ENCODE measurements around the gene RELB.

Gene RELB

GRCh38 chr19:45021971-45022370 lies 20.7 kb downstream of the RELB start:
- DNase-seq (ENCODE audit: low spot score) = no peak

DNA sequence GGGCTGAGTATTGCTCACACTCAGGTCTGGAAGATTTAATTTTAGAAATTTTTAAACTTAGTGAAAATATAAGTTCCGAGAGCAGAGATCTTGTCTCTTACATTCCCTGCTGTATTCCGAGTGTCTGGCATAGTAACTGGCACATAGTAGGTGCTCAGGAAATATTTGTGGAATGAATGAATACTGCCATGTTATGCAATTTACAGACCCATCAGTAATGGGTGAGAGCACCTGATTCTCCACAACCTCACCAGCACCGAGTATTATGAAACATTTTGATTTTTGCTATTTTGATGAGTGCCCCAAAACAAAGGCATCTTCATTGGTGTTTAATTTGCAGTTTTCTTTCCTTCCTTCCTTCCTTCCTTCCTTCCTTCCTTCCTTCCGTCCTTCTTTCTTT lies 21.8 kb downstream of the RELB start:
- no peak for DNase-seq (ENCODE audit: low spot score)

- DNase-seq (ENCODE audit: low spot score) = no peak
Observed at GRCh38 chr19:45025264-45025663, 24.0 kb downstream of the RELB start.

DNA sequence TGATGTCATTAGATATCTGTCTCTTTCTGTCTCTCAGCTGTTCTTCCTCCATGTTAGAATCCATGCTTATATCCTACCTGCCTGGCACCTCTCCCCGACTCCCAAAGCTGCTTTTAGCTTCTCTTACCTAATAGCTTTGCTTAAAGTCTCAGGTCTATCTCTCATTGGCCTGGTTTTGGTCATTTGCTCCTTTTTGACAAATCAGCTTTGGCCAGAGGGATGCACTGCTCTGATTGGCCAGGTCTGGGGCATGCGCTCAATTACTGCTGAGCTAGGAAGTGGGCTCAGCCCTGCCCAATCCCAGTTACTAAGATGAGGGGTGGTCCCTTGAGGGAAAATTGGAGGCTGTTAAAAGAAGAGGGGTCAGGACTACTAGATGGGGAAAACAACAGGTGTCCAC lies 26.1 kb downstream of the RELB start:
- no peak for DNase-seq (ENCODE audit: low spot score)

DNA sequence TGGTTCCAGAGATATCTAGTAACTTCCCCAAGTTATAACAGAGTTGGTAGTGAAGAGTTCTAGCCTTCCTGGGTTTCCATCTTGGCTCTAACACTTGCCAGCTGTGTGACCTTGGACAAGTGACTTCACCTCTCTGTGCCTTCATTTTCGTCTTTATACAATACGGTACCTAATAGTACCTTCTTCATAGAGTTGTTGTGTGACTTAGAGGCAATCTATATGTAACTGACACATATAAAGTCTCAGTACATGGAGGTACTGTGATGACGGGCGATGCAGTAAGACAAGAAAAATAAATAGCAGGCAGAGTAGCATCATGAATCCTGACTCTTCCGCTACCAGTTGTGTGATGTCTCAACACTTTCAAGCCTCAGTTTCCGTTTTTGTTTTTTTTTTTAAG lies 29.6 kb downstream of the RELB start:
- DNase-seq (ENCODE audit: low spot score) = no peak

- no peak for DNase-seq (ENCODE audit: low spot score)
Observed at GRCh38 chr19:45032421-45032820, 31.2 kb downstream of the RELB start.

GRCh38 chr19:45035755-45036154 lies 34.5 kb downstream of the RELB start:
- DNase-seq (ENCODE audit: low spot score) = no peak

DNA sequence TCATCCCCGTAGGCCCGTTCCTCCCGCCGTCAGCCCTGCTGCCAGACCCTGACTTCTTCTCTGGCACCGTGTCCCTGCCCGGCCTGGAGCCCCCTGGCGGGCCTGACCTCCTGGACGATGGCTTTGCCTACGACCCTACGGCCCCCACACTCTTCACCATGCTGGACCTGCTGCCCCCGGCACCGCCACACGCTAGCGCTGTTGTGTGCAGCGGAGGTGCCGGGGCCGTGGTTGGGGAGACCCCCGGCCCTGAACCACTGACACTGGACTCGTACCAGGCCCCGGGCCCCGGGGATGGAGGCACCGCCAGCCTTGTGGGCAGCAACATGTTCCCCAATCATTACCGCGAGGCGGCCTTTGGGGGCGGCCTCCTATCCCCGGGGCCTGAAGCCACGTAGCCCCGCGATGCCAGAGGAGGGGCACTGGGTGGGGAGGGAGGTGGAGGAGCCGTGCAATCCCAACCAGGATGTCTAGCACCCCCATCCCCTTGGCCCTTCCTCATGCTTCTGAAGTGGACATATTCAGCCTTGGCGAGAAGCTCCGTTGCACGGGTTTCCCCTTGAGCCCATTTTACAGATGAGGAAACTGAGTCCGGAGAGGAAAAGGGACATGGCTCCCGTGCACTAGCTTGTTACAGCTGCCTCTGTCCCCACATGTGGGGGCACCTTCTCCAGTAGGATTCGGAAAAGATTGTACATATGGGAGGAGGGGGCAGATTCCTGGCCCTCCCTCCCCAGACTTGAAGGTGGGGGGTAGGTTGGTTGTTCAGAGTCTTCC lies 36.3 kb downstream of the RELB start:
- no peak for DNase-seq (ENCODE audit: low spot score)

- DNase-seq (ENCODE audit: low spot score) = peak; percentile 87
Observed at GRCh38 chr19:45038931-45039893, 37.9 kb downstream of the RELB start, which contains the start of gene CLASRP. Gene CLASRP, plus strand, starts transcription at chr19:45039045. Its CDS starts 1,168 bp downstream, at chr19:45040213.

DNA sequence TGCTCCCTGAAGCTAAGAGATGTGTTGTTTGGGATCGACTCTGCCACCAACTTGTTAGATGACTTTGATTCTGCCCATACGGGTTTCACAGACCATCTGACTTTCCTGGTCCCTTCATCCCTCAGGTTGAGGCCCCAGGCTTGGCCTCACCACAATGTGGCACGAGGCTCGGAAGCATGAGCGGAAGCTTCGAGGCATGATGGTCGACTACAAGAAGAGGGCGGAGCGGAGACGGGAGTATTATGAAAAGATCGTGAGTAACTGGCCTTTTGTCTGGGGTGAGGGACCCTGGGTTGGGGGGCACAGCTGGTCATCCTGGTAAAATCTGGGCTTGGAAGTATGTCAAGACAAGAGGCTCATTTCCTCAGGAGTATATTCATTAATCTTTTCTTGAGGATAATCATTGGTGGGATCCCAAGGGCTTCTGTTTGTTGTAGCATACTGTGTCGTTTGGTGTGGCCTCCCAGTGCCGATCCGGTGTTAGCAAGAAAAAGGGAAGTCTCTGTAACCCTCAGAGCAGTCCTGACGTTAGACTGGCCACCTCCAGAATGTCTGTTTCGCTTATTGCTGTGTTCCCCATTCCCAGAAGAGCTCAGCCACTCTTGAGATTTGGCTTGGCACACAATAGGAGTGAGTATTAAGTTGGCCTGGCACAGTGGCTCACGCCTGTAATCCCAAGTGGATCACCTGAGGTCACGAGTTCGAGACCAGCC lies 39.0 kb downstream of the RELB start:
- no peak for DNase-seq (ENCODE audit: low spot score)

DNA sequence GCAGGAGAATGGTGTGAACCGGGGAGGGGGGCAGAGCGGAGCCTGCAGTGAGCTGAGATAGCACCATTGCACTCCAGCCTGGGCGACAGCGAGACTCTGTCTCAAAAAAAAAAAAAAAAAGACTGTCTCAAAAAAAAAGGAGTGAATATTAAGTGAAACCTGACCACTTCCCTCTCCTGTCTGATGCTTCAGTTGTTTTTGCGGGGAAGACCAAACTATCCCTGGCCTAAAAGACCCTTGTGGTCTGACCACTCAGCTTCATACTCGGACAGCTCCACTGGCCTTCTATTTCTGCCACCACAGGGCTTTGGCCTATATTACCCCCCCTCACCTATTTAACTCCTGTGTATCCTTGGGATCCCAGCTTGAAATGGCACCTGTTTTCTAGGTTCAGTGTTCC lies 39.9 kb downstream of the RELB start:
- no peak for DNase-seq (ENCODE audit: low spot score)

DNA sequence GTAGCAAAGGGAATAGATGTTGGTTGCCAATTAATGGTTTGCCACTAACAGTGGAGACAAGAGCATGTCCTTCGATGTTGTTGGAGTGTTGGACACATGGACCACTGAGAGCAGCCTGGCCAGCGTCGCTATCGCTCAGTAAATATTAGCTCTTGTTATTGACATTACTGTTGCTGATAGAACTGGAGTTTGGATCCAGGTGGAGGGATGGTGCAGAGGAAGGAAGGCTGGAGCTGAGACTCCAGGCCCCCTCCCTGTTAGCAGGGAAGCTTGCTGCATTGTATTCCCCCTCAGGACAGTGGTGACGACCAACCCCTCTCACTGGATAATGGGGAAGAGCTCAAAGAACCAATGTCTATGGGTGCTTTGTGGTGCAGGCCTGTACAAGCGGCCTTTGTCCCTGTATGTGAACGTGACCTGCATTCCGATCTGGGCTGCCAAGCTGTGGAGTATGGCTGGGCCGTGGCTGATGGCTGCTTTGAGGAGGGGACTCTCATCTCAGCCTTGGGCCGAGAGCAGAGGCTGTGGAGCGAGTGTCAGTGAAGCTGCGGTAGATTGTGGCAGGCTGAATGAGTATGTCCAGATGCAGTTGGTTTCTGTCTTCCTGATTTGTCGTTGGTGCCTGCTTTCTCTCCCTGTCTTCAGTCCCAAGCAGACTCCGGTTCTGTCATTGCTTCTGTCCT lies 44.5 kb downstream of the RELB start:
- DNase-seq (ENCODE audit: low spot score) = no peak

GRCh38 chr19:45046355-45046754 lies 45.1 kb downstream of the RELB start:
- DNase-seq (ENCODE audit: low spot score) = no peak

DNA sequence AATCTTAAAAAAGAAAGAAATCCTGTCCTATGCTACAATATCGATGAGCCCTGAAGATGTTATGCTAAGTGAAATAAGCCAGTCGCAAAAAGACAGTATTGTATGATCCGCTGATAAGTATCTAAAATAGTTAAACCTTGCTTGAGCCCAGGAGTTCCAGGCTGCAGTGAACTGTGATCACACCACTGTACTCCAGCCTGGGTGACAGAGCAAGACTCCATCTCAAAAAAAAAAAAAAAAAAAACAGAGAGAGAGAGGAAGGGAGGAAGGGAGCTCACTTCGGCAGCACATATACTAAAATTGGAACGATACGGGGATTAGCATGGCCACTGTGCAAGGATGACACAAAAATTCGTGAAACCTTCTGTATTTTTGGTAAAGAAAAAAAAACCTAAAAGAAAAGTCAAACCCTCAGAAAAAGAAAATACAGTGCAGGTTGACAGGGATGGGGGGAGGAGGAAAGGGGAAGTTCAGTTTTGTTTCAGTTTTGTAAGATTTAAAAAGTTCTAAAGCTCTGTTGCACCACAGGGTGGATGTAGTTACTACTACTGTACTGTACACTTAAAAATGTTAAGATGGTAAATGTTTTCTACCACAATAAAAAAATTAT lies 46.0 kb downstream of the RELB start:
- no peak for DNase-seq (ENCODE audit: low spot score)

GRCh38 chr19:45049073-45049736 lies 47.9 kb downstream of the RELB start:
- peak; percentile 36 for DNase-seq (ENCODE audit: low spot score)

- DNase-seq (ENCODE audit: low spot score) = peak; percentile 19
Observed at GRCh38 chr19:45050036-45050435, 48.8 kb downstream of the RELB start.

DNA sequence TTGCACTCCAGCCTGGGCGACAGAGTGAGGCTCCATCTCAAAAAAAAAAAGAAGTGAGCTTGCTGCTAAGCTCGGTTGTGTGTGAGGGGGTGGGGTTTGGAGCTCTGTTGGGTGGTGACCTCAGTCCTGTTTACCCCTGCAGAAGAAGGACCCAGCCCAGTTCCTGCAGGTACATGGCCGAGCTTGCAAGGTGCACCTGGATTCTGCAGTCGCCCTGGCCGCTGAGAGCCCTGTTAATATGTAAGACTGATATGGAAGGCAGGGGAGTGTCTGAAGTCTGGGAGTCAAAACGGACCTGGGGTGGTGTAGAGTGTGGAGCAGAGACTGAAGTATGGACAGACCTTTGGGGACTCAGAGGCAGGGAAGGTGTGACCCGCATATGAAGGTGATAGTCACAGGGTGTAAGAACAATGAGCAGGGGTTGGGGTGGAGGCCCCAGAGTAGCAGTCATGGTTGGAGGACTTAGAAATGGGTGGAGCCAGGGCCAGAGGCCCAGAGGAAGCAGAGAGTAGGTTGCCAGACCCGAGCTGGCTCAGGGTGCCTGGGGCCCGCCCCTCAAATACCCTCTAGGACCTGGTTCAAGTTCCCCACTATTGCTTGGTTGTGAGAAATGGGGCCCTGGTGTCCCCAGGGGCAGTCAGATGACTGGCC lies 50.8 kb downstream of the RELB start:
- DNase-seq (ENCODE audit: low spot score) = no peak

DNA sequence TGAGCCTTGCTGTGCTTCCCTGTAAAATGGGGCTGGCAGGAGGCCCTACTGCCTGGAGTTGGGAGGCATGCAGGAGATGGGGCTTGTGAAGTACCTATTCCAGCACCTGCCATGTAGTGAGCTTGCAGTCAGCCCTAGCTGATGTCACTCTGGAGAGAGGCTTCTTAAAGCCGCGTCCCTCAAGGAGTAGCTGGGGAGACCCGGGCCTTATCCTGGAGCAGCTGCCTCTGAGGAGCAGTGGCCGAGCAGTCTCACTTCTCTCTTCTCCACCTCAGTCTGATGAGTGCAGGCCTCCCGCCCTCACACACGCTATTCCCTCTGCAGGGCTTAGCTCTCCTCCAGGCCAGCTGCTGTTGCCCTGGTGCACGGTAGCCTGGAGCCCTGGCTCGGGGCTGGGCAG lies 55.6 kb downstream of the RELB start:
- no peak for DNase-seq (ENCODE audit: low spot score)

DNA sequence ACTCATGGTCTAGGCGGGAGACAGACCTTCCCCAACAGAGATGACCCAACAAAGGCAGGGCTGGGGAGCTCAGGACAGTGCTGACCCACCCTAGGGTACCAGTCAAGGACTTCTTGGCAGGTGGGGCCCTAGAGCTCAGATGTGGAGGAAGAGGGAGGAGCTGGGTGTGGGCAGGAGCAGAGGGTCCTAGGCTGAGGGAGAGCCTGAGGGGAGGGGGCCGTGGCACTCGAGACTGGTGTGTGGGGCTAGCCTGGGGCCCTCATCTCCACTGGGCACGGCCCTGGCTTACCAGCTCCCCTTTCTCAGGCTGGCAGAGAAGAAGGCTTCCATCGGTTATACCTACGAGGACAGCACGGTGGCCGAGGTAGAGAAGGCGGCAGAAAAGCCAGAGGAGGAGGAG lies 56.2 kb downstream of the RELB start:
- no peak for DNase-seq (ENCODE audit: low spot score)

GRCh38 chr19:45058622-45059159 lies 57.4 kb downstream of the RELB start:
- no peak for DNase-seq (ENCODE audit: low spot score)

Data from kidney tubule cell (primary cell).